Measurements from ENCODE around the gene GBP4.

GRCh38 chr1:89243046-89243445 lies 44.3 kb upstream of the GBP4 start:
- no peak for TF ChIP-seq TAF1 (IDR thresholded peaks at IDR 0.05; ENCODE audit: borderline replicate concordance, insufficient read depth, low read length)
- no peak for TF ChIP-seq REST (IDR thresholded peaks at IDR 0.05; ENCODE audit: insufficient read depth in 1 of 2, low read depth in 2 of 2, low read length in 2 of 2)
